Ovary (tissue), 3 donors: Measurements from ENCODE around the gene SMIM41.

ENCODE experiments used
- CTCF ChIP-seq, 3 donors: fragments of 450-650 bp in 2 of 3; fragments of 200-600 bp in 1 of 3; IDR thresholded peaks; one replicate each; pipeline versions ENCODE4 v1.5.1 to v1.8.0; 2016 to 2022; ENCODE audit warnings: antibody characterized with exemption in 3 of 3, mild to moderate bottlenecking in 1 of 3
- POLR2A ChIP-seq: fragments of 450-650 bp; IDR thresholded peaks from one replicate; pipeline ENCODE4 v1.6.1; 2017; ENCODE audit warnings: antibody characterized with exemption, mild to moderate bottlenecking, moderate library complexity
- donor health status: DM: no; HTN: no; CAD: no.

GRCh38 chr12:52070185-52070925 lies 9.1 kb upstream of the SMIM41 start:
- TF ChIP-seq POLR2A (no peak), CTCF (IDR thresholded peaks at IDR 0.05) (no peak)
